DOHH2 (cell line): ENCODE measurements around the gene CASS4.

Experiments used
- H3F3A ChIP-seq: fragments of 200-600 bp; sonication (generic), shearing (Covaris generic); 2 replicates; pipeline ENCODE4 v1.6.0; 2016; ENCODE audit warnings: antibody characterized with exemption, mild to moderate bottlenecking; ENCODE audit not compliant: control insufficient read depth, insufficient read depth
- H3K27ac ChIP-seq: fragments of 200-600 bp; sonication (generic); 2 replicates; pipeline ENCODE4 v1.5.1; 2014; ENCODE audit warnings: low read depth, mild to moderate bottlenecking, low read length, moderate library complexity
- H3K27me3 ChIP-seq: fragments of 200-600 bp; sonication (generic); 2 replicates; pipeline ENCODE4 v1.6.1; 2014; ENCODE audit warnings: mild to moderate bottlenecking, low read length, mixed read lengths; ENCODE audit not compliant: control insufficient read depth
- H3K36me3 ChIP-seq: fragments of 200-600 bp; sonication (generic); 2 replicates; pipeline ENCODE4 v1.6.1; 2014; ENCODE audit warnings: mild to moderate bottlenecking, low read length, moderate library complexity, mixed read lengths; ENCODE audit not compliant: control insufficient read depth
- H3K4me1 ChIP-seq: fragments of 200-600 bp; sonication (generic); 2 replicates; pipeline ENCODE4 v1.6.1; 2014; ENCODE audit warnings: mild to moderate bottlenecking, low read length, mixed read lengths; ENCODE audit not compliant: control insufficient read depth
- H3K4me2 ChIP-seq: fragments of 200-600 bp; sonication (generic); 2 replicates; pipeline ENCODE4 v1.6.0; 2014; ENCODE audit warnings: mild to moderate bottlenecking, low read length, moderate library complexity
- H3K4me3 ChIP-seq: fragments of 200-600 bp; sonication (generic); 2 replicates; pipeline ENCODE4 v1.5.1; 2014; ENCODE audit warnings: mild to moderate bottlenecking, low read length, mixed read lengths
- H3K79me2 ChIP-seq: fragments of 200-600 bp; sonication (generic); 2 replicates; pipeline ENCODE4 v1.6.1; 2014; ENCODE audit warnings: mild to moderate bottlenecking, low read length, mixed read lengths; ENCODE audit not compliant: control insufficient read depth
- H3K9me2 ChIP-seq: fragments of 200-600 bp; sonication (generic); replicated peaks from 2 replicates; pipeline ENCODE4 v1.6.1; 2014; ENCODE audit warnings: mild to moderate bottlenecking, low read length, mixed read lengths; ENCODE audit not compliant: control insufficient read depth
- H3K9me3 ChIP-seq: fragments of 200-600 bp; sonication (generic); 2 replicates; pipeline ENCODE4 v1.6.1; 2014; ENCODE audit warnings: antibody characterized with exemption, low read length, mixed read lengths; ENCODE audit not compliant: control insufficient read depth, insufficient read depth
- H4K20me1 ChIP-seq: fragments of 200-600 bp; sonication (generic); 2 replicates; pipeline ENCODE4 v1.6.0; 2014; ENCODE audit warnings: low read depth, mild to moderate bottlenecking, antibody characterized with exemption, low read length, moderate library complexity; ENCODE audit not compliant: control insufficient read depth, insufficient read depth
- CTCF ChIP-seq: fragments of 200-600 bp; sonication (generic); IDR thresholded peaks from one replicate; pipeline ENCODE4 v1.5.1; 2014; ENCODE audit warnings: antibody characterized with exemption, mild to moderate bottlenecking, low read depth, low read length; ENCODE audit not compliant: poor library complexity, severe bottlenecking
- EZH2phosphoT487 ChIP-seq: fragments of 200-600 bp; sonication (generic); IDR thresholded peaks from 2 replicates; pipeline ENCODE4 v1.6.1; 2017; ENCODE audit warnings: borderline replicate concordance, mild to moderate bottlenecking, antibody characterized with exemption, low read length, moderate library complexity, mixed read lengths

Gene CASS4

DNA sequence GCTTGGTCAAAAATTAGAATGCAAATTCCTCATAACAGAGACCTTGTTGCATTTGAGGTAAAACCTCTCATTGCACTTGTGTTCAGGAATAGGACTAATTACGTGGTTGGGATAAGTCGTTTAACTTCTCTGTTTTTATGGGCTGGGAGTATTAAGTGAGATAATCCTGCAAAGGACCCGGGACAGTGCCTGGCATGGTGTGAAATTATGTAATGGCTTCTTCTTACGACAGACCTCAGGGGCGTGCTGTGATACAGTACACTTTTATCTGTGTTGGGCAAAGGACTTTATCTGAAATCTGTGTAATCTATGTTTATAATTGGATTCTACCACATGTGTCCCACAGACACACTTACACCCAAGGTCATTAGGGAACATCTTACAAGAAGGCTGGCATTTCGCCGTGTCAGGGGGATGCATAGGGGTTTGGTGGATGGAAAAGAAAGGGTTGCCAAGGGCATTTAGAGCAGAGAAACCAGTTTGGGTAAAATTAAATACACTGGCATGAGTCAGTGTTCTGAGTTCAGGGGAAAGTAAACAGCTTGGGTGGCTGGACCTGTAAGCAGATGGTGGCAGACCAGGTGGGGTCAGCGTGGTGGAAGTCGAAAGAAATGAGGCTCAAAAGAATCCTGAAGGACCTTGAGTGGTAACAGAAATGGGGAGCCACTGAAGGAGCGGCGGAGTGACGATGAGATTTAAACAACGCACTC lies 39.2 kb downstream of the CASS4 start:
- Histone ChIP-seq H3K4me3 (no peak overlapping the region), H3K9me2 (no peaks in the 10 kb centered on the region), H3K27me3 (no peaks in the 10 kb centered on the region), H3K4me1 (peaks cover 15% of the 10 kb centered on the region), H3K79me2 (no peaks in the 10 kb centered on the region), H3K36me3 (no peaks in the 10 kb centered on the region), H4K20me1 (no peaks in the 10 kb centered on the region), H3F3A (no peaks in the 10 kb centered on the region), H3K9me3 (no peaks in the 10 kb centered on the region), H3K4me2 (no peak overlapping the region), H3K27ac (no peak overlapping the region)
- TF ChIP-seq EZH2phosphoT487 (no peak), CTCF (no peak)

DNA sequence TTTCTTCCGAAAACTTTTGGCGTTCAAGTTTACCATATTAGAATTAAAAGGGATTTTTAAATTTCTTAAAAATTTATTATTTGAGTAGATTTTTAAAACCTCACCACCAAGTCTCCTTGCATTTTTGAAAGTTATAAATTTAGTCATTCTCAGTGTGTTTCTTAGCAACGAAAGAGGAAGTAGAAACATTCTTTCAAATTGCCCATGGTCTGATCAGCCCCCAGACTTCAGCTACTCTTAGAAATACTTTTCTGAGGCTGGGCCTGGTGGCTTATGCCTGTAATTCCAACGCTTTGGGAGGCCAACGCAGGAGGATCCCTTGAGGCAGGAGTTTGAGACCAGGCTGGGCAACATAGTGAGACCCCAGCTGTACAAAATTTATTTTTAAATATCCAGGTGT lies 41.3 kb downstream of the CASS4 start:
- Histone ChIP-seq H3K4me1 (peaks cover 15% of the 10 kb centered on the region), H3K27ac (no peak overlapping the region), H3K36me3 (no peaks in the 10 kb centered on the region), H3K79me2 (no peaks in the 10 kb centered on the region), H3K27me3 (no peaks in the 10 kb centered on the region), H3K4me3 (peak overlapping the region; percentile 37; the same call in 1 of the 2 replicates), H3K9me3 (no peaks in the 10 kb centered on the region), H3K4me2 (peak overlapping the region; percentile 61), H3F3A (no peaks in the 10 kb centered on the region), H4K20me1 (no peaks in the 10 kb centered on the region), H3K9me2 (no peaks in the 10 kb centered on the region)
- TF ChIP-seq EZH2phosphoT487, result no peak
- TF ChIP-seq CTCF, result no peak

GRCh38 chr20:56454754-56455153 lies 42.7 kb downstream of the CASS4 start:
- Histone ChIP-seq H3K27me3 (no peaks in the 10 kb centered on the region; the same call in 1 of the 2 replicates), H3K79me2 (no peaks in the 10 kb centered on the region), H3K9me3 (no peaks in the 10 kb centered on the region), H3K4me2 (no peak overlapping the region), H3K27ac (no peak overlapping the region), H3K4me1 (peaks cover 15% of the 10 kb centered on the region), H3F3A (no peaks in the 10 kb centered on the region), H3K4me3 (no peak overlapping the region), H4K20me1 (no peaks in the 10 kb centered on the region), H3K9me2 (no peaks in the 10 kb centered on the region), H3K36me3 (no peaks in the 10 kb centered on the region)
- TF ChIP-seq CTCF, result no peak
- no peak for TF ChIP-seq EZH2phosphoT487
